H1 (cell line): ENCODE results near the gene TRIL. TPM values are rescaled to one million over a fixed set of nuclear protein-coding genes. Genes with fewer than 3 reads are reported as not detected.

Experiments used
- CTCF ChIA-PET: fragments of 300-600 bp; sonication (Branson Sonifier 250); formaldehyde crosslinking; loops from one replicate; lab custom pipeline; 2021; ENCODE audit not compliant: partially characterized antibody; lab: Charles Lee
- POLR2A ChIA-PET: fragments of 300-600 bp; sonication (Branson Sonifier 250); formaldehyde crosslinking; loops from one replicate; lab custom pipeline; 2021; ENCODE audit warnings: inconsistent platforms; ENCODE audit not compliant: partially characterized antibody; lab: Charles Lee
- DNase-seq, 2 experiments: peaks; one replicate each; pipeline versions ENCODE4 v3.0.0 to v3.0.0-alpha.2; 2010 to 2022; ENCODE audit warnings: low spot score in 2 of 2, low read depth in 1 of 2, mixed read lengths in 1 of 2
- FAIRE-seq: peaks from 2 replicates; lab custom pipeline; 2011; peaks lifted over from hg19 to GRCh38; lab: Jason Lieb, UNC
- H2AFZ ChIP-seq: 2 replicates; pipeline ENCODE4 v1.8.1; 2012; ENCODE audit warnings: low read length, inconsistent platforms
- H2AK5ac ChIP-seq: 2 replicates; pipeline ENCODE4 v1.6.1; 2013; ENCODE audit warnings: low read depth, low read length
- H2BK120ac ChIP-seq: replicated peaks from 2 replicates; pipeline ENCODE3; 2013; ENCODE audit warnings: low read depth, low read length, inconsistent platforms
- H2BK12ac ChIP-seq: 2 replicates; pipeline ENCODE4 v1.6.1; 2013; ENCODE audit warnings: low read depth, low read length
- H2BK15ac ChIP-seq: 2 replicates; pipeline ENCODE4 v1.6.1; 2013; ENCODE audit warnings: low read length
- H2BK20ac ChIP-seq: 2 replicates; pipeline ENCODE4 v1.6.1; 2013; ENCODE audit warnings: low read length
- H2BK5ac ChIP-seq: 2 replicates; pipeline ENCODE4 v1.6.1; 2013; ENCODE audit warnings: low read depth, low read length
- H3K14ac ChIP-seq: 2 replicates; pipeline ENCODE4 v1.6.1; 2013; ENCODE audit warnings: inconsistent platforms; ENCODE audit not compliant: insufficient read length
- H3K18ac ChIP-seq: 2 replicates; pipeline ENCODE4 v1.6.1; 2013; ENCODE audit warnings: low read length; ENCODE audit errors: extremely low read depth
- H3K23ac ChIP-seq: 2 replicates; pipeline ENCODE4 v1.6.1; 2013; ENCODE audit warnings: inconsistent platforms; ENCODE audit not compliant: insufficient read length
- H3K23me2 ChIP-seq: 2 replicates; pipeline ENCODE4 v1.6.1; 2013; ENCODE audit warnings: low read depth, low read length
- H3K27ac ChIP-seq: 2 replicates; pipeline ENCODE4 v1.6.1; 2011; ENCODE audit warnings: low read depth, low read length, inconsistent platforms
- H3K27me3 ChIP-seq, 4 experiments: replicated peaks in 1 of 4; 1 replicate in 1 of 4; 2 replicates in 3 of 4; pipeline versions ENCODE4 v1.6.1 to v1.8.1; 2011 to 2013; ENCODE audit warnings: low read length in 3 of 4, mild to moderate bottlenecking in 3 of 4, inconsistent platforms in 2 of 4, mixed read lengths in 2 of 4, moderate library complexity in 1 of 4; ENCODE audit not compliant: control insufficient read depth in 3 of 4, insufficient read depth in 3 of 4; ENCODE audit errors: extremely low read depth in 1 of 4
- H3K36me3 ChIP-seq, 4 experiments: 2 replicates each; pipeline versions ENCODE4 v1.6.1 to v1.8.1; 2011 to 2013; ENCODE audit warnings: mild to moderate bottlenecking in 4 of 4, low read length in 3 of 4, moderate library complexity in 2 of 4, control low read depth in 1 of 4, inconsistent platforms in 1 of 4; ENCODE audit not compliant: insufficient read depth in 4 of 4, control insufficient read depth in 2 of 4
- H3K4ac ChIP-seq: replicated peaks from 2 replicates; pipeline ENCODE3; 2013; ENCODE audit warnings: low read length, low read depth, mixed read lengths, inconsistent platforms; ENCODE audit not compliant: insufficient read length
- H3K4me1 ChIP-seq, 4 experiments: replicated peaks in 1 of 4; 1 replicate in 1 of 4; 2 replicates in 3 of 4; pipeline versions ENCODE4 v1.6.1 to v1.8.1; 2011 to 2013; ENCODE audit warnings: low read length in 3 of 4, inconsistent platforms in 2 of 4, mixed read lengths in 1 of 4; ENCODE audit not compliant: insufficient read depth in 4 of 4, control insufficient read depth in 3 of 4
- H3K4me2 ChIP-seq, 2 experiments: 2 replicates each; pipeline versions ENCODE4 v1.6.1 to v1.8.1; 2011 to 2013; ENCODE audit warnings: low read depth in 2 of 2, low read length in 2 of 2, control low read depth in 1 of 2, inconsistent platforms in 1 of 2, mild to moderate bottlenecking in 1 of 2; ENCODE audit not compliant: insufficient read depth in 1 of 2
- H3K4me3 ChIP-seq, 4 experiments: fragments of 200-600, 300-600 bp in 1 of 4; sonication (generic), shearing (Covaris generic), sonication (Bioruptor Twin) in 1 of 4; 2 replicates each; pipeline versions ENCODE4 v1.5.1 to v1.8.1; 2011 to 2016; ENCODE audit warnings: low read length in 4 of 4, low read depth in 3 of 4, control low read depth in 2 of 4, inconsistent platforms in 2 of 4, mild to moderate bottlenecking in 2 of 4, mixed read lengths in 1 of 4, moderate library complexity in 1 of 4; ENCODE audit not compliant: insufficient read depth in 2 of 4; ENCODE audit errors: extremely low read depth in 1 of 4
- H3K56ac ChIP-seq: replicated peaks from 2 replicates; pipeline ENCODE3; 2013; ENCODE audit warnings: low read depth, mild to moderate bottlenecking, mixed read lengths, low read length, inconsistent platforms; ENCODE audit not compliant: insufficient read length
- H3K79me1 ChIP-seq: 2 replicates; pipeline ENCODE4 v1.6.1; 2013; ENCODE audit warnings: low read depth, low read length, control low read depth
- H3K79me2 ChIP-seq, 2 experiments: 2 replicates each; pipeline versions ENCODE4 v1.6.1 to v1.8.1; 2012 to 2013; ENCODE audit warnings: low read length in 2 of 2, mild to moderate bottlenecking in 2 of 2, inconsistent platforms in 1 of 2; ENCODE audit not compliant: insufficient read depth in 2 of 2, control insufficient read depth in 1 of 2
- H3K9ac ChIP-seq, 4 experiments: replicated peaks in 1 of 4; 1 replicate in 1 of 4; 2 replicates in 3 of 4; pipeline versions ENCODE4 v1.6.1 to v1.8.1; 2011 to 2013; ENCODE audit warnings: low read depth in 3 of 4, low read length in 3 of 4, control low read depth in 2 of 4, mild to moderate bottlenecking in 2 of 4, moderate library complexity in 2 of 4, inconsistent platforms in 1 of 4; ENCODE audit errors: extremely low read depth in 1 of 4
- H3K9me3 ChIP-seq, 2 experiments: 2 replicates each; pipeline versions ENCODE4 v1.6.1 to v1.8.1; 2012 to 2013; ENCODE audit warnings: mild to moderate bottlenecking in 2 of 2, moderate library complexity in 2 of 2, control low read depth in 1 of 2, inconsistent platforms in 1 of 2, low read depth in 1 of 2, low read length in 1 of 2, mixed read lengths in 1 of 2; ENCODE audit not compliant: insufficient read depth in 2 of 2
- H4K20me1 ChIP-seq, 2 experiments: replicated peaks in 1 of 2; 2 replicates each; pipeline versions ENCODE3 to v1.8.1; 2011 to 2013; ENCODE audit warnings: inconsistent platforms in 2 of 2, low read length in 2 of 2, mild to moderate bottlenecking in 1 of 2; ENCODE audit not compliant: insufficient read depth in 2 of 2, control insufficient read depth in 1 of 2
- H4K5ac ChIP-seq: 2 replicates; pipeline ENCODE4 v1.6.1; 2013; ENCODE audit warnings: low read length, low read depth, mixed read lengths, inconsistent platforms; ENCODE audit not compliant: insufficient read length
- H4K8ac ChIP-seq: 2 replicates; pipeline ENCODE4 v1.8.0; 2013; ENCODE audit warnings: mild to moderate bottlenecking, moderate library complexity, low read length, inconsistent platforms; ENCODE audit not compliant: insufficient read depth; ENCODE audit errors: extremely low read depth
- H4K91ac ChIP-seq: replicated peaks from 2 replicates; pipeline ENCODE3; 2013; ENCODE audit warnings: low read length, mixed read lengths, inconsistent platforms; ENCODE audit not compliant: insufficient read length
- ATF2 ChIP-seq: IDR thresholded peaks from 2 replicates; pipeline ENCODE4 v1.6.1; 2012; ENCODE audit warnings: low read length, inconsistent platforms
- BCL11A ChIP-seq, 2 experiments: IDR thresholded peaks; one replicate each; pipeline ENCODE4 v1.6.1; 2011; ENCODE audit warnings: low read depth in 2 of 2, low read length in 2 of 2, mild to moderate bottlenecking in 2 of 2
- BRCA1 ChIP-seq: IDR thresholded peaks from 2 replicates; pipeline ENCODE4 v1.6.1; 2012; ENCODE audit warnings: low read depth, low read length, improper control_type of control experiment
- CEBPB ChIP-seq: IDR thresholded peaks from 2 replicates; pipeline ENCODE4 v1.6.1; 2012; ENCODE audit warnings: low read depth, low read length
- E2F6 ChIP-seq: IDR thresholded peaks from 2 replicates; pipeline ENCODE4 v1.6.1; 2012; ENCODE audit warnings: inconsistent platforms
- JUND ChIP-seq: IDR thresholded peaks from 2 replicates; pipeline ENCODE4 v1.6.1; 2011; ENCODE audit warnings: mild to moderate bottlenecking, improper control_type of control experiment, low read length
- POLR2A ChIP-seq, 2 experiments: IDR thresholded peaks; 1 replicate in 1 of 2; 2 replicates in 1 of 2; pipeline ENCODE4 v1.6.1; 2011; ENCODE audit warnings: low read depth in 2 of 2, low read length in 2 of 2, mild to moderate bottlenecking in 2 of 2; ENCODE audit errors: control extremely low read depth in 1 of 2
- RBBP5 ChIP-seq: IDR thresholded peaks from 2 replicates; pipeline ENCODE4 v1.7.1; 2012; ENCODE audit warnings: low read depth, mild to moderate bottlenecking, inconsistent platforms, low read length, moderate library complexity, borderline replicate concordance
- SP4 ChIP-seq: IDR thresholded peaks from 2 replicates; pipeline ENCODE4 v1.6.1; 2012; ENCODE audit warnings: low read length, inconsistent platforms
- TBP ChIP-seq: IDR thresholded peaks from 2 replicates; pipeline ENCODE4 v1.6.1; 2011; ENCODE audit warnings: low read depth, low read length, improper control_type of control experiment
- WGBS, 2 experiments: shearing (Covaris generic) in 1 of 2; methylation state at CpG; one replicate each; pipeline versions ENCODE4 v1.1.6 to v1.1.7; 2013 to 2015; ENCODE audit warnings: low lambda C conversion rate in 2 of 2, mixed read lengths in 2 of 2, inconsistent platforms in 1 of 2, low coverage in 1 of 2, missing lambda C conversion rate in 1 of 2; ENCODE audit not compliant: insufficient replicate concordance in 2 of 2, insufficient coverage in 1 of 2, insufficient read length in 1 of 2; ENCODE audit errors: extremely low coverage in 1 of 2, missing lambda C conversion rate in 1 of 2; 5-methylcytosine and 5-hydroxymethylcytosine counted together
- polyA plus RNA-seq, 7 experiments: library from polyadenylated mRNA; depleted of rRNA in 3 of 7; stranded (reverse) in 5 of 7; unstranded in 2 of 7; fragments of >200 nt in 5 of 7; fragments of 200-250 nt in 2 of 7; gene quantifications; 1 replicate in 5 of 7; 2 replicates in 1 of 7; 4 replicates in 1 of 7; pipeline versions ENCODE4 v1.2.1 to v1.2.3, GENCODE V29; 2011 to 2013; ENCODE audit warnings: missing spikeins in 2 of 7, mixed read lengths in 2 of 7
- total RNA-seq: library from RNA; stranded (reverse); fragmentation: NEBNext Ultra II Directional; extraction: Animal tissue kit (Norgen Biotek cat#: 25700); gene quantifications from 2 replicates; pipeline ENCODE4 v1.2.1, GENCODE V29; 2021

TRIL gene
- total and polyA plus RNA-seq, 2 of the 8 experiments (the other 6 are each of a cell fraction or from before 2014, with no cell fraction given), result 3.9 to 5.5 TPM

GRCh38 chr7:28919510-28919909, 38.6 kb downstream of the TRIL start:
- no peak overlapping the region for H4K8ac ChIP-seq
- no peak overlapping the region for H3K14ac ChIP-seq
- ChIA-PET POLR2A (no interaction called here), CTCF (interaction anchor here (1.6 to 20.0 kb wide), 7 partner anchors 9 to 488 kb away, joined by 5 to 692 read pairs (median 97); partner anchors contain the start of gene TRIL)
- H2BK15ac ChIP-seq, result no peak overlapping the region
- no peak overlapping the region for H3K4me3 ChIP-seq
- H3K23ac ChIP-seq, result no peak overlapping the region
- no peaks in the 10 kb centered on the region for H4K20me1 ChIP-seq
- H4K91ac ChIP-seq, result no peak overlapping the region
- no peak overlapping the region for H2BK5ac ChIP-seq
- H2BK20ac ChIP-seq, result no peak overlapping the region
- H3K36me3 ChIP-seq, result no peaks in the 10 kb centered on the region
- FAIRE-seq (no peak), DNase-seq (no peak)
- no peaks in the 10 kb centered on the region for H3K79me1 ChIP-seq
- peaks cover 0 to 4% (median 0%) of the 10 kb centered on the region in 4 experiments; a peak in 3 of 7 replicates for H3K4me1 ChIP-seq
- H3K9me3 ChIP-seq, result no peaks in the 10 kb centered on the region; a peak in 1 of 4 replicates
- H3K23me2 ChIP-seq, result no peaks in the 10 kb centered on the region
- no peaks in the 10 kb centered on the region for H3K79me2 ChIP-seq
- WGBS, 2 experiments, result 93% methylated on average over 9 of the region's 9 CpGs; no CpG with 5 or more reads in 1 of the 2 experiments
- H3K27me3 ChIP-seq, result no peaks in the 10 kb centered on the region
- H3K9ac ChIP-seq, result no peak overlapping the region
- no peak overlapping the region for H2BK12ac ChIP-seq
- no peak overlapping the region for H2BK120ac ChIP-seq
- no peak overlapping the region for H2AFZ ChIP-seq
- H3K4ac ChIP-seq, result no peak overlapping the region
- H3K4me2 ChIP-seq, result no peak overlapping the region
- H3K27ac ChIP-seq, result no peak overlapping the region
- H2AK5ac ChIP-seq, result no peak overlapping the region
- no peak overlapping the region for H4K5ac ChIP-seq
- no peak overlapping the region for H3K56ac ChIP-seq
- no peak overlapping the region for H3K18ac ChIP-seq
- TF ChIP-seq TBP (no peak), ATF2 (no peak), POLR2A (IDR thresholded peaks at IDR 0.05; ENCODE audit: control extremely low read depth in 1 of 2, low read depth in 2 of 2, low read length in 2 of 2) (no peak), RBBP5 (no peak), E2F6 (no peak), SP4 (no peak), BRCA1 (no peak), BCL11A (IDR thresholded peaks at IDR 0.05; ENCODE audit: low read depth in 2 of 2, low read length in 2 of 2) (no peak), JUND (no peak), CEBPB (no peak)
